SK-N-SH (cell line): Measurements from ENCODE around the gene NRG3.

Source experiments
- CHD2 ChIP-seq: fragments of 150-350 bp; IDR thresholded peaks from 2 replicates; pipeline ENCODE4 v1.6.1; 2018; ENCODE audit warnings: low read length; ENCODE audit not compliant: partially characterized antibody
- EP300 ChIP-seq, 2 experiments: IDR thresholded peaks; 2 replicates each; pipeline versions ENCODE4 v1.4.0 to v1.6.1; 2012; ENCODE audit warnings: borderline replicate concordance in 1 of 2, low read depth in 1 of 2, low read length in 1 of 2
- EZH2phosphoT487 ChIP-seq: fragments of 200-600 bp; sonication (generic); IDR thresholded peaks from 2 replicates; pipeline ENCODE4 v1.6.1; 2017; ENCODE audit warnings: low read depth, mixed run types, mild to moderate bottlenecking, antibody characterized with exemption, moderate library complexity, borderline replicate concordance
- MAX ChIP-seq: IDR thresholded peaks from 2 replicates; pipeline ENCODE4 v1.4.0; 2012; ENCODE audit warnings: low read depth
- MXI1 ChIP-seq: IDR thresholded peaks from 2 replicates; pipeline ENCODE4 v1.6.1; 2012; ENCODE audit warnings: mild to moderate bottlenecking, low read depth, low read length, improper control_type of control experiment
- RAD21 ChIP-seq: IDR thresholded peaks from 2 replicates; pipeline ENCODE4 v1.6.1; 2012; ENCODE audit warnings: mild to moderate bottlenecking, low read length
- TAF1 ChIP-seq: IDR thresholded peaks from 2 replicates; pipeline ENCODE4 v1.6.1; 2012; ENCODE audit warnings: low read depth, mild to moderate bottlenecking, low read length, moderate library complexity, borderline replicate concordance
- TF ChIP-seq, protein P1 (sequence below): fragments of 200-600 bp; sonication (generic); IDR thresholded peaks from 2 replicates; pipeline ENCODE4 v1.6.1; 2017; ENCODE audit warnings: antibody characterized with exemption, mild to moderate bottlenecking, moderate library complexity
- TF ChIP-seq, protein P2 (sequence below): IDR thresholded peaks from 2 replicates; pipeline ENCODE4; 2012
- TF ChIP-seq, protein P3 (sequence below): IDR thresholded peaks from 2 replicates; pipeline ENCODE4 v1.6.1; 2012; ENCODE audit warnings: mild to moderate bottlenecking, low read depth, low read length, moderate library complexity

DNA sequence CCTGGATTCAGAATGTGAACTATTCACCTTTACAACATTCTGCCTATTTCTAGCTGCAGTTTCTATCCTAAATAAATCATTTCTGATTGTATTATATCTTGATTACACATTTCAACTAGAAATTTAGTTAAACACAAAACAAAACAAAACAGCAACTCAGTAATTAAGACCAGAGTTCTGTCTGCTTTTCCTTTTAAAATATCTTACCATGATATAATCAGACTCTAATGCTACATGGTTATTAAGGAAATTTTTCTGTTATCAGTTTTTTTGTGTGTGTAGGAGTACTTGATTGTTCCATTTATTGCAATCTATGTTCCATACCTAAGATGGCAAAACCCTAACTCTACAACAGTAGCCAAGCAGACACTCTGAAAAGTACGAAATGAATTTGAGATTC lies 663.3 kb downstream of the NRG3 start:
- TF ChIP-seq TAF1 = no peak
- TF ChIP-seq, protein P1, sequence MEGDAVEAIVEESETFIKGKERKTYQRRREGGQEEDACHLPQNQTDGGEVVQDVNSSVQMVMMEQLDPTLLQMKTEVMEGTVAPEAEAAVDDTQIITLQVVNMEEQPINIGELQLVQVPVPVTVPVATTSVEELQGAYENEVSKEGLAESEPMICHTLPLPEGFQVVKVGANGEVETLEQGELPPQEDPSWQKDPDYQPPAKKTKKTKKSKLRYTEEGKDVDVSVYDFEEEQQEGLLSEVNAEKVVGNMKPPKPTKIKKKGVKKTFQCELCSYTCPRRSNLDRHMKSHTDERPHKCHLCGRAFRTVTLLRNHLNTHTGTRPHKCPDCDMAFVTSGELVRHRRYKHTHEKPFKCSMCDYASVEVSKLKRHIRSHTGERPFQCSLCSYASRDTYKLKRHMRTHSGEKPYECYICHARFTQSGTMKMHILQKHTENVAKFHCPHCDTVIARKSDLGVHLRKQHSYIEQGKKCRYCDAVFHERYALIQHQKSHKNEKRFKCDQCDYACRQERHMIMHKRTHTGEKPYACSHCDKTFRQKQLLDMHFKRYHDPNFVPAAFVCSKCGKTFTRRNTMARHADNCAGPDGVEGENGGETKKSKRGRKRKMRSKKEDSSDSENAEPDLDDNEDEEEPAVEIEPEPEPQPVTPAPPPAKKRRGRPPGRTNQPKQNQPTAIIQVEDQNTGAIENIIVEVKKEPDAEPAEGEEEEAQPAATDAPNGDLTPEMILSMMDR = no peak
- TF ChIP-seq, protein P2, sequence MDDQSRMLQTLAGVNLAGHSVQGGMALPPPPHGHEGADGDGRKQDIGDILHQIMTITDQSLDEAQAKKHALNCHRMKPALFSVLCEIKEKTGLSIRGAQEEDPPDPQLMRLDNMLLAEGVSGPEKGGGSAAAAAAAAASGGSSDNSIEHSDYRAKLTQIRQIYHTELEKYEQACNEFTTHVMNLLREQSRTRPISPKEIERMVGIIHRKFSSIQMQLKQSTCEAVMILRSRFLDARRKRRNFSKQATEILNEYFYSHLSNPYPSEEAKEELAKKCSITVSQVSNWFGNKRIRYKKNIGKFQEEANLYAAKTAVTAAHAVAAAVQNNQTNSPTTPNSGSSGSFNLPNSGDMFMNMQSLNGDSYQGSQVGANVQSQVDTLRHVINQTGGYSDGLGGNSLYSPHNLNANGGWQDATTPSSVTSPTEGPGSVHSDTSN = no peak
- TF ChIP-seq EP300 (IDR thresholded peaks at IDR 0.05; ENCODE audit: borderline replicate concordance in 1 of 2, low read depth in 1 of 2, low read length in 1 of 2) = peak in 1 of 2 experiments; percentile 80; a peak in 2 of 4 replicates
- TF ChIP-seq, protein P3, sequence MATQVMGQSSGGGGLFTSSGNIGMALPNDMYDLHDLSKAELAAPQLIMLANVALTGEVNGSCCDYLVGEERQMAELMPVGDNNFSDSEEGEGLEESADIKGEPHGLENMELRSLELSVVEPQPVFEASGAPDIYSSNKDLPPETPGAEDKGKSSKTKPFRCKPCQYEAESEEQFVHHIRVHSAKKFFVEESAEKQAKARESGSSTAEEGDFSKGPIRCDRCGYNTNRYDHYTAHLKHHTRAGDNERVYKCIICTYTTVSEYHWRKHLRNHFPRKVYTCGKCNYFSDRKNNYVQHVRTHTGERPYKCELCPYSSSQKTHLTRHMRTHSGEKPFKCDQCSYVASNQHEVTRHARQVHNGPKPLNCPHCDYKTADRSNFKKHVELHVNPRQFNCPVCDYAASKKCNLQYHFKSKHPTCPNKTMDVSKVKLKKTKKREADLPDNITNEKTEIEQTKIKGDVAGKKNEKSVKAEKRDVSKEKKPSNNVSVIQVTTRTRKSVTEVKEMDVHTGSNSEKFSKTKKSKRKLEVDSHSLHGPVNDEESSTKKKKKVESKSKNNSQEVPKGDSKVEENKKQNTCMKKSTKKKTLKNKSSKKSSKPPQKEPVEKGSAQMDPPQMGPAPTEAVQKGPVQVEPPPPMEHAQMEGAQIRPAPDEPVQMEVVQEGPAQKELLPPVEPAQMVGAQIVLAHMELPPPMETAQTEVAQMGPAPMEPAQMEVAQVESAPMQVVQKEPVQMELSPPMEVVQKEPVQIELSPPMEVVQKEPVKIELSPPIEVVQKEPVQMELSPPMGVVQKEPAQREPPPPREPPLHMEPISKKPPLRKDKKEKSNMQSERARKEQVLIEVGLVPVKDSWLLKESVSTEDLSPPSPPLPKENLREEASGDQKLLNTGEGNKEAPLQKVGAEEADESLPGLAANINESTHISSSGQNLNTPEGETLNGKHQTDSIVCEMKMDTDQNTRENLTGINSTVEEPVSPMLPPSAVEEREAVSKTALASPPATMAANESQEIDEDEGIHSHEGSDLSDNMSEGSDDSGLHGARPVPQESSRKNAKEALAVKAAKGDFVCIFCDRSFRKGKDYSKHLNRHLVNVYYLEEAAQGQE = no peak
- TF ChIP-seq EZH2phosphoT487 = no peak
- TF ChIP-seq RAD21 = no peak
- no peak for TF ChIP-seq MAX
- no peak for TF ChIP-seq MXI1
- no peak for TF ChIP-seq CHD2
